ENCODE measurements around the gene RRP7A.
"Not testable (repeated sequence)": the region's sequence is repeated elsewhere in the genome, so short reads cannot be mapped to it uniquely, and the experiment has no call there.

The RRP7A gene

GRCh38 chr22:42493393-42493792 is 26.2 kb downstream of the RRP7A start:
- DNase-seq: no peak

- DNase-seq: no peak
These were observed 27.3 kb downstream of the RRP7A start for GRCh38 chr22:42492323-42492690.

DNA sequence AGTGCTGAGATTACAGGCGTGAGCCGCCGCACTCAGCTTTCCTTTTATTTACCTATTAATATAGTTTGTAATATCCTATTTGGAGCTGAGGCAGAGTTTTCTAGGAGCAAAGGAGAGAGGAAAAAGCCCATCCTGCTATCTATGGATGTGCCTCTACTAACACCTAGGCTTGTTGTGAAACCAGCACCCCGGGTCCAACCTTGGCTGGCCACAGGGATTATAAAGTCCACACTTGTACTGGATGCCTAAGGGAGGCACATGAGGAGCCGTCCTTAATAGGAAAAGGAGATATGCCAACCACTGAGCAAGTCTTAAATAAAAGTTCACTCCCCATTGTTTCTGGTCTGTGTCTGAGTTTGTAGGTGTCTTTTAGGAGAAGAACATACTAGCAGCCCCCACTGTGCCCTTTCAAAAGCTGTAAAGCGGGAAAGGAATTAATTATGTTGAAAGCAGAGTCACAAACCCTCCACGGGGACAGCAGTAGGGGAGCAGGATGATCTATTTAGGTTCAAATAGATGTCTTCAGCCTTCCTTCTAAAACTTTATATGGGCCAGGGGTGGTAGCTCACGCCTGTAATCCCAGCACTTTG is 29.3 kb downstream of the RRP7A start:
- DNase-seq: no peak

- DNase-seq: no peak
These were observed 30.6 kb downstream of the RRP7A start for GRCh38 chr22:42489000-42489399.

DNA sequence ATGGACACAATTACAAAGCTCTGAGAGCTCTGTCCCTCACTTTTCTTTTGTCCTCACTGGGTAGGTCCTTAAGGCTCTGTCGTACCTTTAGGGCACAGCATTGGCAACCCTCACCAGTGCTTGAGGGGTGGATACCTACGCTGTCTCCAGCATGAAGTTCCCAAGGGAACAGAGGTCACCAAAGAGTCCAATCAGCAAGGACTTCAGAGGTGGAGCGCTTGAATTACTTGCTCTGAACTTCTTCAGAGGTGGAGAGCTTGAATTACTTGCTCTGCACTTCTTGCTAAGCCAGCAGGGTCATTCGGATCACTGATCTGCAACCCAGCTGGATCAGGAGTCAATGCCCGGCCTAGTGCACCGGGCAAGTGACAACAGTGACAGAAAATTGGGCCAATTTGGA is 35.1 kb downstream of the RRP7A start:
- DNase-seq: no peak

DNA sequence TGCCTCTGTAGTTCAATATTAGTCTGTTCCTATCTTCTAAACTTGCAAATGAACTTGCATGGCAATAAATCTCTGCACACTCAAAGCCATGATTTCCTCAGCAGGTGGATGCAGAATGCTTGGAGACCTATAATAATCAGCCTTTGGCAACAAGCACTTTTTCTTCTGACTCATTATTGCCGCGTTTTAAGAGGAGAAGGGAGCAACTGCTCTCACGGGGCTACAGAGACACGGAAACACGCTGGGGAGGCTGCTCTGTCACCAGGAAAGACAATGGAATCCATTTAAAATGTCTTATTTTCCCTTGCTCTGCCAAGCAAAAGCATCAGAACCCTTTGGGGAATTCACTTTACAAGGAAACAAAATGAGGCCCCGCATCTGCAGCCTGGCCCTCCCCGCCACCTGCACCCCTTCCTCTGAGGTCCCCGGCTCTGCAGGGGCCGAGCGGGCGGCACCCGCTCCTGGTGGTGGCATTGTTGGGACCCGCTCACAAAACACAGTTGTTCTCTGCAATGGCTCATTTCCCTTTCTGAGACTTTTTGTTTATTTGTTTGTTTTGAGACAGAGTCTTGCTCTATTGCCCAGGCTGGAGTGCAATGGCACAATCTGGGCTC is 35.9 kb downstream of the RRP7A start:
- not testable (repeated sequence) for DNase-seq

DNA sequence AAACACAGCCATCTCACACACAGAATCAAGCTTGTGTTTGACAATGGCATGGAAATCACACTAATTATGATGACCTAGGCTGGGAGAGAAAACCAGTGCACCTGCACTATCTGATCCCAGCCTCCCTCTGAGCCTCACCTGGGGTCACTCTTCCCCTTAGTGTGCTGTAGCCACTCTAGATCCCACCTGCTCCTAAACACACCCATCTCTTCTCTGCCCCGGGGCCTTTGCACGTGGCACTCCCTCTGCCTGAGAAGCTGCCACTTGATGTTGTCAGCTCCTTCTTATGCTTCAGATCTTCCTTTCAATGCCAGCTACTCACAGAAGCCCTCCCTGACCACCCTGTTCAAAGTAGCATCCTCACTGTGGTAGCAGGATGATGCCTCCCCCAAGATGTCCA is 44.5 kb downstream of the RRP7A start:
- peak in 1 of 3 experiments; percentile 6 for DNase-seq

GRCh38 chr22:42473484-42474193 is 46.0 kb downstream of the RRP7A start:
- peak; percentile 27 to 73 (median 47) for DNase-seq

DNA sequence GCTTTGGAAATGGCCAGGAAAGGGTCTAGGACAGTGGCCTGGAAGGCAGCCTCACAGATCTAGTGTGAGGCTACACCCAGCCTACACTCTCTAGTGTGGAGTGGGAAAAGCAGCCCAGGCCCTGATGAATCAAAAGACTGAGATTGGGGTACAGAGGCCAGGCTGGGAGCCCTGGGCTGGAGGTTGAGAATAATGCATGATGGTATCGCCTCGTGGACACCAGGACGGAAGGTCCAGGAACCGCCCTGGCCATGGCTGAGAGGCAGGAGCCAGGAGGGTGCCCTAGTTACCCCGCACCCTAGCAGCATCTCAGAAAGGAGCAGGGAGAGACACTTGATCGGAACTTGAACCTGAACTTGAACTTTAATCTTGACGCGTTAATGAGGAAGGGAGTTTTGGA is 46.9 kb downstream of the RRP7A start:
- no peak for DNase-seq

GRCh38 chr22:42471441-42471840 is 48.2 kb downstream of the RRP7A start:
- no peak for DNase-seq

DNA sequence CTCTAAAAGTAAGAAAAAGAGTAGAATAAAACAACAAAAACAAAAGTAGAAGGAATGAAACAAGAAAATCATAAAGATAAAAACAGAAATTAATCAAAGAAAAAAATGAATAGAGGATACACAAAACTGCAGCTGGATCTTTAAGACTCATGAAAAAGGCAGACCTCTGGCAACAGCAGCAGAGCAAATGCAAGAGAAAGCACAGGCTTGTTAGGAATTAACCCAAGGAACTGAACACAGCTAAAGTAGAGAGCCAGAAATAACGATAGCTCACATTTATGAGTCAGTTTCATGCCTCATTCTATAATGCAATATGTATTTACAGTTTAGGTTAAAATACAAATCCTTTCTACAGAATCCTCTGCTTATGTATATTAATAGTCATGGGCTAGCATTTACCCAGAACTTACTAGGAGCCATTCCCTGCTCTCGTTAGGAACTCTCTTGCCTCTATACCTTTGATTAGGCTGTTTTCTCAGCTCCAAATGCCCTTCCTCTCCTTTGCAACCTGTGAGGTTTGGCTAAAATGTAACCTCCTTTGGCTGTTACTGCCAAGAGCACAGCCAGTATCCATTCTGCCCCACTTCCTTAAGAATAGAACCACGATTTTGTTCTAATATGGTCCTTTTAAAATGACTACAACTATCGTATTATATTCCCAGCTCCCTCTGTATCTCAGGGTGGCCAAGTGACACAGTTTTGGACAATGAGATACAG is 49.1 kb downstream of the RRP7A start:
- DNase-seq: no peak

GRCh38 chr22:42468841-42469240 is 50.8 kb downstream of the RRP7A start:
- no peak for DNase-seq

DNA sequence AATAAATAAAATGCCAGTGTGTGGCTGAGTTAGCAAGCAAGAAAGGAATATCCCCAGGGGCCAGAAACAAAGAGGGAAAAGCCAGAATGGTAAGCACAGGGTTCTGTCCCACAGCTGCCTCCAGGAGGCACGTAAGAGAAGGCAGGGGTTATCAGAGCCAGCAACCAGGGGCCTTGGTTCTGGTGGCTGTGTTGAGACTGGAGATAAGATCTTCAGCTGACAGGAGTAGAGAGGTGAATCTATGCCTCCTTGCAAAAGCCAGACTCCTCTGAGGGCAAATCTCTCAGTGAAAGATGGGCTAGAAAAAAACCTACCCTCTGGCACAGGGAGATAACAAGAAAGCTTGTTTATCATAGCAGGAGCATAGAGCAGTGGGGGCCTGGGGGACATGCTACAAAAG is 57.6 kb downstream of the RRP7A start:
- peak; percentile 22 to 83 (median 55) for DNase-seq

DNA sequence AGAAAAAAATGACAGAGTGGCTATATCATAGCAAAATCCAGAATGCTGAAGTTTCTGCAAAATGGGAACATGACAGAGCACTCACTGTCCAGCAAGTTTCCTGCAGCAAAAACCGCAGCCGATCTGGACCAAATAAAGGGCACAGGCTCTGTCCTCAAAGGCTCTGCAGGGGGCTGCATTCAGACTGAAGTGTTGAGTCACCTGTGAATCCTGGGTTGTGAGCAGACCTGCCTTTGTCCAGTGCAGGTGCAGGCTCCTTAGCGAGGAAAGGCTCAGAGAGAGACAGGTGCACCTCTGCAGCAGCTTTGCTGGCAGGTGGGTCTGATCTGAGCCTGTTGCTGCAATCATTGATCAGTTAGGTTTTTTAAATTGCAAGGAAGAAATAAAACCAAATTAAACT is 58.1 kb downstream of the RRP7A start:
- peak; percentile 79 to 94 (median 81) for DNase-seq
